ENCODE results near the gene TREML2. TPM values are rescaled to one million over a fixed set of nuclear protein-coding genes. Genes with fewer than 3 reads are reported as not detected.

Gene TREML2
- total and polyA plus RNA-seq, 2 of the 13 experiments (the other 11 are each of a cell fraction or from before 2014, with no cell fraction given): not detected

Small RNAs within 50 kb of the gene (small RNA-seq; reads per million reads assigned to genes)
- gene AL391903.2 (ENCODE audit: insufficient read depth in 2 of 3, insufficient read length in 3 of 3, low read depth in 2 of 3, low replicate concordance in 1 of 3) (0 reads per million in 3 experiments), gene RNA5SP207 (ENCODE audit: insufficient read depth in 2 of 3, insufficient read length in 3 of 3, low read depth in 2 of 3, low replicate concordance in 1 of 3) (0 reads per million in 3 experiments)

Other genes with a start within 250 kb of the TREML2 start
- gene UNC5CL, start 161.9 kb downstream of the TREML2 start, total RNA-seq (2016; rRNA removed; fragmentation: Illumina TruSeq; extraction: Trizol): 0.87 and 2.4 TPM in 2 replicates
- 2.5 TPM in 2 replicates for gene UNC5CL, start 161.9 kb downstream of the TREML2 start, polyA plus RNA-seq (2011; rRNA removed)
- not detected in 2 replicates for gene TSPO2, start 158.7 kb downstream of the TREML2 start, total RNA-seq (2016; rRNA removed; fragmentation: Illumina TruSeq; extraction: Trizol)
- 0.14 and 0.55 TPM in 2 replicates for gene TSPO2, start 158.7 kb downstream of the TREML2 start, polyA plus RNA-seq (2011; rRNA removed)
- 0.09 and 0.35 TPM in 2 replicates for gene APOBEC2, start 147.9 kb downstream of the TREML2 start, total RNA-seq (2016; rRNA removed; fragmentation: Illumina TruSeq; extraction: Trizol)
- gene APOBEC2, start 147.9 kb downstream of the TREML2 start, polyA plus RNA-seq (2011; rRNA removed): not detected in 2 replicates
- 49.0 and 60.4 TPM in 2 replicates for gene OARD1, start 128.8 kb downstream of the TREML2 start, total RNA-seq (2016; rRNA removed; fragmentation: Illumina TruSeq; extraction: Trizol)
- gene OARD1, start 128.8 kb downstream of the TREML2 start, polyA plus RNA-seq (2011; rRNA removed): 14.0 and 18.4 TPM in 2 replicates
- 22.9 and 52.0 TPM in 2 replicates for gene NFYA, start 128.2 kb downstream of the TREML2 start, total RNA-seq (2016; rRNA removed; fragmentation: Illumina TruSeq; extraction: Trizol)
- gene NFYA, start 128.2 kb downstream of the TREML2 start, polyA plus RNA-seq (2011; rRNA removed): 14.8 and 16.0 TPM in 2 replicates
- gene TREML1, start 46.8 kb downstream of the TREML2 start, total RNA-seq (2016; rRNA removed; fragmentation: Illumina TruSeq; extraction: Trizol): not detected in 2 replicates
- gene TREML1, start 46.8 kb downstream of the TREML2 start, polyA plus RNA-seq (2011; rRNA removed): not detected in 2 replicates
- gene TREM2, start 38.0 kb downstream of the TREML2 start, total RNA-seq (2016; rRNA removed; fragmentation: Illumina TruSeq; extraction: Trizol): 0.11 TPM in 1 of 2 replicates, not detected in the other
- not detected in 2 replicates for gene TREM2, start 38.0 kb downstream of the TREML2 start, polyA plus RNA-seq (2011; rRNA removed)
- not detected in 2 replicates for gene TREML4, start 27.2 kb upstream of the TREML2 start, total RNA-seq (2016; rRNA removed; fragmentation: Illumina TruSeq; extraction: Trizol)
- not detected in 2 replicates for gene TREML4, start 27.2 kb upstream of the TREML2 start, polyA plus RNA-seq (2011; rRNA removed)
- gene TREM1, start 85.5 kb upstream of the TREML2 start, total RNA-seq (2016; rRNA removed; fragmentation: Illumina TruSeq; extraction: Trizol): not detected in 2 replicates
- 0.27 and 0.49 TPM in 2 replicates for gene TREM1, start 85.5 kb upstream of the TREML2 start, polyA plus RNA-seq (2011; rRNA removed)
- gene NCR2, start 134.5 kb upstream of the TREML2 start, total RNA-seq (2016; rRNA removed; fragmentation: Illumina TruSeq; extraction: Trizol): not detected in 2 replicates
- gene NCR2, start 134.5 kb upstream of the TREML2 start, polyA plus RNA-seq (2011; rRNA removed): not detected in 2 replicates